Upper lobe of left lung (tissue), 4 donors: Measurements from ENCODE around the gene CTNNBIP1.

Experiments
- CTCF ChIP-seq, 6 experiments: fragments of 450-650 bp in 4 of 6; fragments of 200-600 bp in 2 of 6; sonication (generic) in 2 of 6; IDR thresholded peaks; one replicate each; pipeline ENCODE4 v1.5.1; 2016 to 2019; ENCODE audit warnings: antibody characterized with exemption in 6 of 6
- EP300 ChIP-seq, 4 donors: sonication (generic); formaldehyde crosslinking; IDR thresholded peaks; one replicate each; pipeline ENCODE4 v1.5.1; 2017; ENCODE audit warnings: antibody characterized with exemption in 4 of 4, control low read depth in 2 of 4
- POLR2A ChIP-seq, 4 donors: fragments of 450-650 bp; IDR thresholded peaks; one replicate each; pipeline ENCODE4 v1.5.1; 2016 to 2017; ENCODE audit warnings: antibody characterized with exemption in 4 of 4, mild to moderate bottlenecking in 2 of 4

- TF ChIP-seq CTCF (IDR thresholded peaks at IDR 0.05), result no peak
- no peak for TF ChIP-seq POLR2A (IDR thresholded peaks at IDR 0.05)
- TF ChIP-seq EP300 (IDR thresholded peaks at IDR 0.05), result no peak
Observed at GRCh38 chr1:9884805-9885204, 25.3 kb downstream of the CTNNBIP1 start.
